Kidney (tissue), 14 donors: ENCODE results near the gene CFAP69. TPM values are rescaled to one million over a fixed set of nuclear protein-coding genes. Genes with fewer than 3 reads are reported as not detected.

Experiments
- DNase-seq, 5 donors: peaks; one replicate each; pipeline ENCODE4 v3.0.0-alpha.2; 2013 to 2020
- FAIRE-seq: peaks from 2 replicates; lab custom pipeline; 2012; peaks lifted over from hg19 to GRCh38; lab: Jason Lieb, UNC
- H3K27ac ChIP-seq, 2 donors: one replicate each; pipeline ENCODE4 v1.7.0; 2013; ENCODE audit warnings: low read depth in 2 of 2, low read length in 2 of 2, inconsistent platforms in 1 of 2
- H3K27me3 ChIP-seq: one replicate; pipeline ENCODE4 v1.7.1; 2013; ENCODE audit warnings: low read length, inconsistent platforms; ENCODE audit not compliant: control insufficient read depth, insufficient read depth
- H3K36me3 ChIP-seq, 3 donors: one replicate each; pipeline versions ENCODE4 v1.7.0 to v1.7.1; 2013; ENCODE audit warnings: low read length in 3 of 3, control low read depth in 1 of 3, inconsistent platforms in 1 of 3; ENCODE audit not compliant: insufficient read depth in 3 of 3, control insufficient read depth in 2 of 3
- H3K4me1 ChIP-seq, 3 donors: one replicate each; pipeline versions ENCODE4 v1.7.0 to v1.7.1; 2013; ENCODE audit warnings: low read length in 3 of 3, inconsistent platforms in 1 of 3, low read depth in 1 of 3; ENCODE audit not compliant: control insufficient read depth in 2 of 3, insufficient read depth in 2 of 3
- H3K4me3 ChIP-seq, 3 donors: one replicate each; pipeline versions ENCODE4 v1.7.0 to v1.8.1; 2013; ENCODE audit warnings: low read length in 3 of 3, control low read depth in 1 of 3, inconsistent platforms in 1 of 3
- H3K9ac ChIP-seq, 3 donors: one replicate each; pipeline versions ENCODE4 v1.7.0 to v1.7.1; 2013; ENCODE audit warnings: low read length in 3 of 3, control low read depth in 1 of 3, inconsistent platforms in 1 of 3
- H3K9me3 ChIP-seq, 3 donors: one replicate each; pipeline versions ENCODE4 v1.7.0 to v1.7.1; 2013; ENCODE audit warnings: low read length in 3 of 3, control low read depth in 1 of 3, inconsistent platforms in 1 of 3; ENCODE audit not compliant: control insufficient read depth in 2 of 3, insufficient read depth in 1 of 3
- CTCF ChIP-seq: IDR thresholded peaks from 3 replicates; pipeline ENCODE4 v1.5.1; 2012; ENCODE audit warnings: mild to moderate bottlenecking, moderate library complexity, borderline replicate concordance; ENCODE audit not compliant: insufficient read depth; ENCODE audit errors: extremely low read depth
- intact Hi-C: fragments of 100-400 bp; cut with DNase I; formaldehyde crosslinking; loops from one replicate; pipeline ENCODE4 v1.11.1; 2022
- polyA plus RNA-seq: library from polyadenylated mRNA; stranded (reverse); fragments of 350-450 nt; fragmentation: Illumina TruSeq; extraction: RNeasy Lipid Tissue Mini Kit (QIAGEN cat#74804); gene quantifications from one replicate; pipeline ENCODE4 v1.2.3, GENCODE V29; 2014; ENCODE audit warnings: low read depth, low replicate concordance; ENCODE audit not compliant: insufficient read depth
- total RNA-seq: library from RNA; stranded (reverse); fragmentation: NEBNext Ultra II Directional; extraction: Animal tissue kit (Norgen Biotek cat#: 25700); gene quantifications from one replicate; pipeline ENCODE4 v1.2.1, GENCODE V29; 2021
- donor health status: control.
- donor health status: control.
- donor health status: control.
- donor health status: control.
- donor health status: control.
- donor health status: DM: yes; HTN: yes; CAD: no.
- donor health status: Normal renal cell carcinoma (clear cell type).

The CFAP69 gene
- total and polyA plus RNA-seq, 2 donors from 2014 or later = 9.2 to 13.2 TPM

GRCh38 chr7:90225601-90226000 lies 19.4 kb upstream of the CFAP69 start:
- Histone ChIP-seq H3K4me1 (no peaks in the 10 kb centered on the region), H3K27me3 (no peaks in the 10 kb centered on the region), H3K27ac (no peak overlapping the region), H3K9me3 (no peaks in the 10 kb centered on the region), H3K4me3 (no peak overlapping the region), H3K36me3 (no peaks in the 10 kb centered on the region), H3K9ac (no peak overlapping the region)
- intact Hi-C loops = no loop called here
- TF ChIP-seq CTCF = no peak
- DNase-seq = no peak
- no peak for FAIRE-seq

GRCh38 chr7:90227259-90227658 lies 17.7 kb upstream of the CFAP69 start:
- intact Hi-C loops = no loop called here
- no peak for TF ChIP-seq CTCF
- no peak for DNase-seq
- no peak overlapping the region for H3K9ac ChIP-seq
- H3K27me3 ChIP-seq = no peaks in the 10 kb centered on the region
- H3K36me3 ChIP-seq = no peaks in the 10 kb centered on the region
- no peaks in the 10 kb centered on the region for H3K4me1 ChIP-seq
- no peak overlapping the region for H3K27ac ChIP-seq
- H3K9me3 ChIP-seq = no peaks in the 10 kb centered on the region
- H3K4me3 ChIP-seq = no peak overlapping the region
- FAIRE-seq = no peak

- Histone ChIP-seq H3K4me3 (no peak overlapping the region), H3K9ac (no peak overlapping the region), H3K9me3 (no peaks in the 10 kb centered on the region), H3K36me3 (no peaks in the 10 kb centered on the region), H3K27ac (no peak overlapping the region), H3K4me1 (no peaks in the 10 kb centered on the region), H3K27me3 (no peaks in the 10 kb centered on the region)
- intact Hi-C loops = no loop called here
- TF ChIP-seq CTCF = no peak
- FAIRE-seq = no peak
- peak in 1 of 5 donors; percentile 17 for DNase-seq
These were observed 15.3 kb upstream of the CFAP69 start for GRCh38 chr7:90229682-90230081.

GRCh38 chr7:90230834-90231233 lies 14.1 kb upstream of the CFAP69 start:
- no peak overlapping the region for H3K27ac ChIP-seq
- intact Hi-C loops = no loop called here
- no peaks in the 10 kb centered on the region for H3K27me3 ChIP-seq
- H3K36me3 ChIP-seq = no peaks in the 10 kb centered on the region
- H3K4me3 ChIP-seq = no peak overlapping the region
- H3K9me3 ChIP-seq = no peaks in the 10 kb centered on the region
- no peak for DNase-seq
- H3K4me1 ChIP-seq = no peaks in the 10 kb centered on the region
- no peak for TF ChIP-seq CTCF
- peak; percentile 32 for FAIRE-seq
- no peak overlapping the region for H3K9ac ChIP-seq
